ENCODE data around the gene SEC31A.
"Not testable (repeated sequence)": the region's sequence is repeated elsewhere in the genome, so short reads cannot be mapped to it uniquely, and the experiment has no call there.

SEC31A gene

GRCh38 chr4:82890901-82891706 lies at the start of gene SEC31A:
TSS of gene SEC31A (minus strand) at chr4:82891153. CDS start at chr4:82881936, 9,217 bp downstream.
- DNase-seq, result peak; percentile 97

- DNase-seq, result no peak
These were observed 48.5 kb upstream of the SEC31A start for GRCh38 chr4:82939414-82939813.

- no peak for DNase-seq
These were observed 43.5 kb upstream of the SEC31A start for GRCh38 chr4:82934441-82934840.

GRCh38 chr4:82930848-82931755 lies 40.1 kb upstream of the SEC31A start:
- no peak for DNase-seq

- no peak for DNase-seq
These were observed 30.8 kb upstream of the SEC31A start for GRCh38 chr4:82921795-82922194.

GRCh38 chr4:82919386-82919785 lies 28.4 kb upstream of the SEC31A start:
- DNase-seq, result no peak

- DNase-seq, result no peak
These were observed 27.1 kb upstream of the SEC31A start for GRCh38 chr4:82918091-82918490.

GRCh38 chr4:82913968-82914367 lies 23.0 kb upstream of the SEC31A start:
- DNase-seq, result not testable (repeated sequence)

GRCh38 chr4:82913305-82913704 lies 22.4 kb upstream of the SEC31A start:
- DNase-seq, result no peak

GRCh38 chr4:82909326-82909725 lies 18.4 kb upstream of the SEC31A start:
- DNase-seq, result no peak

- DNase-seq, result no peak
These were observed 15.5 kb upstream of the SEC31A start for GRCh38 chr4:82906469-82906868.

- DNase-seq, result peak; percentile 67
These were observed 14.3 kb upstream of the SEC31A start for GRCh38 chr4:82905205-82905604.

- DNase-seq, result no peak
These were observed 12.8 kb upstream of the SEC31A start for GRCh38 chr4:82903737-82904136.

- DNase-seq, result no peak
These were observed 10.3 kb upstream of the SEC31A start for GRCh38 chr4:82901183-82901718.

- DNase-seq, result peak; percentile 99
These were observed 9.6 kb upstream of the SEC31A start, which contains the start of gene THAP9 for GRCh38 chr4:82900411-82901182. TSS of gene THAP9 (plus strand) at chr4:82900735. CDS start at chr4:82900803, 68 bp downstream.

- no peak for DNase-seq
These were observed 9.1 kb upstream of the SEC31A start for GRCh38 chr4:82900066-82900410.

GRCh38 chr4:82899374-82900065 lies 8.6 kb upstream of the SEC31A start:
- DNase-seq, result no peak

GRCh38 chr4:82898322-82899243 lies 7.6 kb upstream of the SEC31A start:
- DNase-seq, result peak; percentile 16

GRCh38 chr4:82896755-82897154 lies 5.8 kb upstream of the SEC31A start:
- no peak for DNase-seq

GRCh38 chr4:82893942-82894341 lies 3.0 kb upstream of the SEC31A start:
- no peak for DNase-seq

- DNase-seq, result no peak
These were observed 1.5 kb upstream of the SEC31A start for GRCh38 chr4:82892467-82892802.
